ENCODE results near the gene TBX10. TPM values are rescaled to one million over a fixed set of nuclear protein-coding genes. Genes with fewer than 3 reads are reported as not detected.

The TBX10 gene
- total RNA-seq, 1 donor from 2014 or later, result not detected

GRCh38 chr11:67634366-67635230 lies 5.0 kb downstream of the TBX10 start:
- no peaks in the 10 kb centered on the region for H3K36me3 Mint-ChIP-seq (ENCODE audit: low read depth)
- TF ChIP-seq, protein P1, sequence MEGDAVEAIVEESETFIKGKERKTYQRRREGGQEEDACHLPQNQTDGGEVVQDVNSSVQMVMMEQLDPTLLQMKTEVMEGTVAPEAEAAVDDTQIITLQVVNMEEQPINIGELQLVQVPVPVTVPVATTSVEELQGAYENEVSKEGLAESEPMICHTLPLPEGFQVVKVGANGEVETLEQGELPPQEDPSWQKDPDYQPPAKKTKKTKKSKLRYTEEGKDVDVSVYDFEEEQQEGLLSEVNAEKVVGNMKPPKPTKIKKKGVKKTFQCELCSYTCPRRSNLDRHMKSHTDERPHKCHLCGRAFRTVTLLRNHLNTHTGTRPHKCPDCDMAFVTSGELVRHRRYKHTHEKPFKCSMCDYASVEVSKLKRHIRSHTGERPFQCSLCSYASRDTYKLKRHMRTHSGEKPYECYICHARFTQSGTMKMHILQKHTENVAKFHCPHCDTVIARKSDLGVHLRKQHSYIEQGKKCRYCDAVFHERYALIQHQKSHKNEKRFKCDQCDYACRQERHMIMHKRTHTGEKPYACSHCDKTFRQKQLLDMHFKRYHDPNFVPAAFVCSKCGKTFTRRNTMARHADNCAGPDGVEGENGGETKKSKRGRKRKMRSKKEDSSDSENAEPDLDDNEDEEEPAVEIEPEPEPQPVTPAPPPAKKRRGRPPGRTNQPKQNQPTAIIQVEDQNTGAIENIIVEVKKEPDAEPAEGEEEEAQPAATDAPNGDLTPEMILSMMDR (conservative IDR thresholded peaks at IDR 0.05), result no peak
- H3K27ac Mint-ChIP-seq (ENCODE audit: unreplicated experiment), result no peak overlapping the region
- H3K27me3 Mint-ChIP-seq (ENCODE audit: low read depth), result no peaks in the 10 kb centered on the region
- no peaks in the 10 kb centered on the region for H3K9me3 Mint-ChIP-seq
- no peak for DNase-seq (ENCODE audit: low read depth, low spot score)
- peaks cover 16% of the 10 kb centered on the region for H3K4me1 Mint-ChIP-seq
- no peak overlapping the region for H3K4me3 Mint-ChIP-seq

DNA sequence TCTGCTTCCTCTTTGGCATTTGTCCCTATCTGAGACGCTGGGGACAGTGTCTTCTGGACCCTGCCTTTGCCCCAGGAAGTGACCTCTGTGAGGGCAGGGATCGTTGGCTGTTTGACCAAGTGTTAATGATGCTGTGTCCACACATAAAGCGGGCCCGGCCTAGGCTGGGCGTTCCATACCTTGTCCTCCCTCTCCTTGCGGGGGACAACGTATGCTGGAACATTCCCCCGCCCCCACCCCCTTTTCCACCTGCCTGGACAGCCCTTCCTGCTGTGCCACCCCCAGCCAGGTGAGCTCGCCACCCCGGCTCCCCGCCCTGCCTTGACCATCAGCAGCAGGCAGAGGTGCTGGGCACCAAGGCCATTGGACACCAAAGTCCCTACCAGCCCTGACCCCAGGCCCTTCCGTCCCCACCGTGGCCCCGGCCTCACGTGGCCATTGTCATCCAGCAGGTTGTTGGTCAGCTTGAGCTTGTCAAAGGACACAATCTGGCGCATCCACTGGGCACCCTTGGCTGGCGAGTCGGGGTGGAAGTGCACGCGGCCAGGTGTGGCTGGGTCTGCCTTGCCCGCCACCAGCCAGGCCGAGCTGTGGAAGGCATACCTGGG lies 5.7 kb downstream of the TBX10 start:
- Mint-ChIP-seq H3K27ac (ENCODE audit: unreplicated experiment) (no peak overlapping the region), H3K36me3 (ENCODE audit: low read depth) (no peaks in the 10 kb centered on the region), H3K9me3 (no peaks in the 10 kb centered on the region), H3K4me1 (peaks cover 16% of the 10 kb centered on the region), H3K27me3 (ENCODE audit: low read depth) (no peaks in the 10 kb centered on the region), H3K4me3 (peak overlapping the region; percentile 56)
- DNase-seq (ENCODE audit: low read depth, low spot score), result no peak
- TF ChIP-seq, protein P1 (conservative IDR thresholded peaks at IDR 0.05), result no peak

DNA sequence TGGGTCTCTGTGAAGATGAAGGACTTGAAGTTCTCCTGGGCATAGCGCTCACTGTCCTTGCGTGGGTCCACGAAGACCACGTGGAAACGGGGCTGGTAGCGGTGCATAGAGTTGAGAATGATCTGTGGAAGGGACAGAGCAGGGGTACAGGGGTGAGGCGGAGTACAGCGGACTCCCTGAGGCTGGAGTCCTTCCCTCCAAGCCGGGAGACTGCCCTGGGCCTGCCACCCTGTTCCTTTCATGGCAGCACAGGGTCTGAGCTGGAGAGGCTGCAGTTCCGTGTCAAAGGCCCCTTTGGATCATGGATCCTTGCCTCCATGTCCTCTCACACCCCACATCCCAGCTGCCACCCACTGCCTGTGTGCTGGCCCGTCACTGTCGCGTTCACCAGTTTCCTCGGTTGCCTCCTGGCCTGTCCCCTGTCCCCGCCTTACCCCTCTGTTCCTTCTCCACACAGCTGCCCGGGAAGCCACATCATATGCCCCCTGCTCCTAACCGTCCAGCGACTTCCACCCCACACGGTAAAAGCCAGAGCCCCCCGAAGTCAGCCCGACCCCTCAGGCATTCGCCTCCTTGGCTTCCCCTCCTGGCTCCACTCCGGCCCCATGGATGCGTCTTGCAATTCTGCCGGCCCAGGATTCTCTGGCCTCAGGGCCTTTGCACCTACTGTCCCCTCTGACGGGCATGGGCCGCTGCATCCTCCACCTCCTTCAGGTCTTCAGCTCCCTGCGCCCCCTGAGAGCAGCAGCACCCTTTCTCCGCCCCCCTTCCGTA lies 6.4 kb downstream of the TBX10 start:
- no peaks in the 10 kb centered on the region for H3K36me3 Mint-ChIP-seq (ENCODE audit: low read depth)
- no peaks in the 10 kb centered on the region for H3K9me3 Mint-ChIP-seq
- no peak for DNase-seq (ENCODE audit: low read depth, low spot score)
- peak overlapping the region; percentile 62 for H3K4me3 Mint-ChIP-seq
- no peaks in the 10 kb centered on the region for H3K27me3 Mint-ChIP-seq (ENCODE audit: low read depth)
- peaks cover 16% of the 10 kb centered on the region for H3K4me1 Mint-ChIP-seq
- H3K27ac Mint-ChIP-seq (ENCODE audit: unreplicated experiment), result no peak overlapping the region
- TF ChIP-seq, protein P1 (conservative IDR thresholded peaks at IDR 0.05), result no peak

GRCh38 chr11:67632175-67632981 lies 7.2 kb downstream of the TBX10 start:
- no peak for DNase-seq (ENCODE audit: low read depth, low spot score)
- Mint-ChIP-seq H3K36me3 (ENCODE audit: low read depth) (no peaks in the 10 kb centered on the region), H3K4me3 (peak overlapping the region; percentile 85), H3K27me3 (ENCODE audit: low read depth) (no peaks in the 10 kb centered on the region), H3K9me3 (no peaks in the 10 kb centered on the region), H3K4me1 (peaks cover 16% of the 10 kb centered on the region), H3K27ac (ENCODE audit: unreplicated experiment) (peak overlapping the region; percentile 83)
- TF ChIP-seq, protein P1 (conservative IDR thresholded peaks at IDR 0.05), result no peak

DNA sequence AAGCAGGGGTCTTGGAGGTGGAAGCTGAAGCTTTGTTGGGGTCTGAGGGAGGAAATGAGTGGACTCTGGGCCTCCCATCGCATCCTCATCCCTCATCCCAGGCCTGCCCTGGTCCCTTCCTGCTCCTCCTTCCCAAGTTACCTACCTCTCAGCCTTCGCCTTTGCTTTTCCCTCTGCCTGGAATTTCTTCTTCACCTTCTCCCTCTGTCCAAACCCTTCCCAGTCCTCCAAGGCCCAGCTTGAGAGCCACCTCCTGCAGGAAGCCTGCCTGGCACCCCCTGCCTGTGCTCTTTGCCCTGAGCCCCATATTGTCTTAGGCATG lies 7.7 kb downstream of the TBX10 start:
- Mint-ChIP-seq H3K4me3 (peak overlapping the region; percentile 85), H3K27ac (ENCODE audit: unreplicated experiment) (no peak overlapping the region), H3K9me3 (no peaks in the 10 kb centered on the region), H3K4me1 (peaks cover 17% of the 10 kb centered on the region), H3K27me3 (ENCODE audit: low read depth) (no peaks in the 10 kb centered on the region), H3K36me3 (ENCODE audit: low read depth) (peaks cover under 1% of the 10 kb centered on the region)
- DNase-seq (ENCODE audit: low read depth, low spot score), result no peak
- TF ChIP-seq, protein P1 (conservative IDR thresholded peaks at IDR 0.05), result no peak
